ENCODE data around the gene SMIM32.

- TF ChIP-seq YY1 (IDR thresholded peaks at IDR 0.05; ENCODE audit: insufficient read depth, insufficient read length): no peak
- TF ChIP-seq ZNF274 (IDR thresholded peaks at IDR 0.05; ENCODE audit: low read depth, low read length): no peak
- TF ChIP-seq SUZ12 (IDR thresholded peaks at IDR 0.05; ENCODE audit: extremely low read depth, insufficient read depth, insufficient read length): no peak
Observed at GRCh38 chr5:136191304-136192014, 1.5 kb downstream of the SMIM32 start.

Data from NT2/D1 (cell line).